Stimulated activated CD4-positive, alpha-beta T cell treated with anti-CD3 and anti-CD28 coated beads, Interleukin-1b, Interleukin-23, amount 100 ng/mL, for 24 hours (primary cell): ENCODE data around the gene GLB1L2.

Experiments used
- DNase-seq, 4 experiments: peaks; one replicate each; pipeline ENCODE4 v3.0.0-alpha.2; 2020; ENCODE audit warnings: low read depth in 4 of 4, low spot score in 1 of 4

Gene GLB1L2

DNA sequence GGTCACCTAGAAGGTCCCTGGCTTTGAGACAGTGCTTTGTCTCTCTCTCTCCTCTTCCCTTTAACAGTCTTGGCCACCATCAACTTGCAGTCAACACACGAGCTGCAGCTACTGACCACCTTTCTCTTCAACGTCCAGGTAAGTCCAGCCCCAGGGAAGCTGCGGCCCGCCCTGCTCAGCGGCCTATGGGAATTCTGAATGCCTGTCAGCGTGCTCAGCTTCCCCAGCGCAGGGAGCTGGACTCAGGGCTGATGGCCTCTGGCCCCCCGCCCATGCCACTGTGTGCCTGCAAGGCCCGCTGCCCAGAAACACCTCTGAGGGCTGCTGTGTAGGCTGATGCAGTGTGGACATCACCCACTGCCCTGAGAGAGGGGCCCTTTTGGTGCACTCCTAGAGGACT lies 32.5 kb downstream of the GLB1L2 start:
- DNase-seq: no peak

GRCh38 chr11:134365011-134365925 lies 33.5 kb downstream of the GLB1L2 start:
- no peak for DNase-seq

DNA sequence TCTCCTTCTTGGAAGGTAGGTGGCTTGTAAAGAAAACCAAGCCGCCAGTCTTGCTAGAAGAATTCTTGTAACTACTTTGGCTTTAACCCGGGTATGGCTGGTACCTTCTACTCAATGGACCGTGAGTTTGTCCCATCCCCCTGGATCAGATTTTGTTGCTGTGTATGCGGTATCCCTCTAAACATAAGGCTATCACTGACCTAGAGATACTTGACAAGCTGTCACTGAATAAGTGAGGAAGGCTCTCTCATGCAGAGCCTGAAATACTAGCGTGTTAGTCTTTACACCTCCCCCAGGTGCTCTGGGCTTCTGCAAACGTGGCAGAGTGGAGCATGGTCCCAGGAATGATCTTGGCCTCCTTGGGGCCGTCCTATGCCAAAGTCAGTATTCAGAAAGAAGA lies 34.5 kb downstream of the GLB1L2 start:
- no peak for DNase-seq

GRCh38 chr11:134367781-134368180 lies 36.0 kb downstream of the GLB1L2 start:
- no peak for DNase-seq

GRCh38 chr11:134369656-134370525 lies 38.1 kb downstream of the GLB1L2 start:
- no peak for DNase-seq

DNA sequence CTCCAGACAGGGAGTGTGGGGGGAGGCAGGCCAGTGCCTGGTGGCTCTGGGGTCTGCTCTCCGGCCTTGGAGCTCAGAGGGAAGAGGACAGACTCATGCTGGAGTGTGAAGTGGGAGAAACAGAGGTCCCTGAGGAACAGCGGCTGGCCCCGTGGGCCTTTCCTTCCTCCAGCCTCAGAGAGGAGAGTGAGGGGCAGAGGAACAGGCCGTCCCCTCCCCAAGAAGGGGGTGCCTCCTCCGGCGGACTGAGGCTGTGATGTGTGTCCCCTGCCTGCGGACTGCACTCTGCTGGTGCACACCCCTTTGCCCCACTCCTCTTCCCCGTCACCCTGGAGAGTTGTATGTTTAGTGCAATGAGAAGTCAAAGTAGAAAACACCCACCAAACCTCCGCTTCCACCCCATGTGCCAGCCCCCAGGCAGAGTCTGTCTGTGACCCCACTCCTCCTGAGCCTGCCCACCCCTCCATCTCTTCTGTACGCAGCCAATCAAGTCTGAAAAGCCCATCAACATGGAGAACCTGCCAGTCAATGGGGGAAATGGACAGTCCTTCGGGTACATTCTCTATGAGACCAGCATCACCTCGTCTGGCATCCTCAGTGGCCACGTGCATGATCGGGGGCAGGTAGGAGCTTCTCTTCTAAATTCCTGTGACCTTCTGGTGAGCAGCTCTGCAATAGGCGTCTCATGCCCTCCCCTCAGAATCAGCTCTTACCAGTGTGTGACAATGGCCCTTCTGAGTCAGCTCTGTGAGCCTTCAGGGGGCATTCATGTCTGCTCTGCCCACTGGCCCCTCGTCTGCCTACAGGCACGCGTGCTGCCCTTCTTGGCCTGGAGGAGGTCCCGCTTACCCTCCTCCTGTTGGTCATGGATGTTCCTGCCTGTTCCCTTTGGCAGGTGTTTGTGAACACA lies 39.0 kb downstream of the GLB1L2 start:
- no peak for DNase-seq

DNA sequence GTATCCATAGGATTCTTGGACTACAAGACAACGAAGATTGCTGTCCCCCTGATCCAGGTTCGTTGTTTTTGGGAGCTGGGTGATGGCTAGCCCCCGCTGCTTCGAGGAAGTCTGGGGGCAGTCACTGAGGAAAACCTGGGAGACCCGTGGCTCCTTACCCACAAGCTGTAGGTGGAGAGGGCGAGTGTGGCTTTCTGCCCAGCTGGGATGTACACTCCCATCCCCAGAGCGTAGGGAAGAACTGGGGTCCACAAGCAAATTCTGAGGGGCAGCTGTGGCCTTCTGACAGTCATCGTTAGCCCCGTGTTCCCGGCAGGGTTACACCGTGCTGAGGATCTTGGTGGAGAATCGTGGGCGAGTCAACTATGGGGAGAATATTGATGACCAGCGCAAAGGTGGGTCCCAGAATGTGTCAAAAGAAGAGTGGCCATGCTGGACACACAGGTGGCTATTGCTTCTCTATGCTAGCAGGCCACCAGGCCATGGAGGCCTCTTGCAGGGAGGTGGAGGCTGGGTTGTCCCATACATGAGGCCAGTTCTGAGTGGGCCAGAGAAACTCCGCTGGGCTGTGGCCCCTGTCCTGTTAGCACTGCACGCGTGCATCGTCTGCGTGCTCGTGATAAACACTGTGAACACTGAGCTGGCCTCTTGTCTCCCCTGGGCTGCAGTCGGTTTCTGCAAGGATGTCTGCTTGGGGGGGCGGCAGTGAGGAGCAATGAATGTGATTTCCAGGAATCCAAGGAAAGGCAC lies 39.8 kb downstream of the GLB1L2 start:
- no peak for DNase-seq

- no peak for DNase-seq
These were observed 40.7 kb downstream of the GLB1L2 start for GRCh38 chr11:134372536-134372935.

DNA sequence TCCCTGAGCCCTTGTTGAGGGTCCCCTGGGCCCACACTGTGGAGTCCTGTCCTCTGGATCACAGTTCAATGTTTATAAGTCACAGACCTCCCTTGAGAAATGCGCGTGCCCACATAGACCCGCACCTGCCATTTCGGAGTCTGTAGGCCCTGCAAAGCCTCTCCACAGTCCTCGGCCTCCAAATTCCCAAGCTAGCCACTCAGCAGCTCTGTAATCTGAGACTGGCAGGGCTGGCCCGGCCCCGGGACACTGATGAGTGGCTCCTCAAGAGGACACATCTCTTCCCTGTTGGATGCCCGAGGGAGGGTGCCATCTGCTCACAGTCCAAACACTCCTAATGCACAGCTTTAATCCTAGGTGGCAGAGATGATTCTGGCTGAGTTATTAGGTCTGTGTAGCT lies 41.2 kb downstream of the GLB1L2 start:
- no peak for DNase-seq

DNA sequence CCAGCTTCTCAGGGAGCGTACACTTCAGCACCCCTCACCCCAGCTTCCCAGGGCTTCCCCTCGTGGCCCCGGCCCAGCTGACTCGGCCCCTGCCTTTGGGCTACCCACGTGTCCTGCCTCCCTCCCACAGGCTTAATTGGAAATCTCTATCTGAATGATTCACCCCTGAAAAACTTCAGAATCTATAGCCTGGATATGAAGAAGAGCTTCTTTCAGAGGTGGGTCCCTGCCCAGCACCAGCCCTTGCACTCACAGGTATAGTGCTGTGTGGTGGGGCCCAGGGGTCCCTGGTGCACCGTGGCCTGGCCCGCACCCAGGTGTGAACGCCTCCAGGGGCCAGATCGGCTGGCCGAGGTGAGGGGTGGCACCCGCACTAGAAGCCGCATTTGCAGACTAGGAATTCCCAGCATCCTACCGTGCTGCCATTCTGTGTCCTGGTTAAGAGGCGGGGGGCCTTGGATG lies 41.8 kb downstream of the GLB1L2 start:
- no peak for DNase-seq

DNA sequence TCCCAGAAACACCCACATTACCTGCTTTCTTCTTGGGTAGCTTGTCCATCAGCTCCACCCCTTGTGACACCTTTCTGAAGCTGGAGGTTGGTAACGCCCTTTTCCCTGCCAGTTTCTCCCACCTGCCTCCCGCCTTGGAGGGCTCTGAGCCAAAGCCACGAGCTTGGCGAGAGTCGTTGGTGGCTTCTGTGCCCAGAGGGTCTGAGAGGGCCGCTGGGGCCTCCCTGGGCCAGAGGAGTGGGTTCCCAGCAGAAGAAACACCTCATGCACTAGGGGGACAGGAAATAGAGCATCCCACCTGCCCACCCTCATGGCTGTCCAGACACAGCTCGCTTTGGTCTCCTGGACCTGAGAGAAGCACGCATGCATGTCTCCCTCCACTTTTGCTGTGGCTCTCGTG lies 42.4 kb downstream of the GLB1L2 start:
- DNase-seq: no peak

GRCh38 chr11:134374891-134375550 lies 43.2 kb downstream of the GLB1L2 start:
- DNase-seq: no peak

DNA sequence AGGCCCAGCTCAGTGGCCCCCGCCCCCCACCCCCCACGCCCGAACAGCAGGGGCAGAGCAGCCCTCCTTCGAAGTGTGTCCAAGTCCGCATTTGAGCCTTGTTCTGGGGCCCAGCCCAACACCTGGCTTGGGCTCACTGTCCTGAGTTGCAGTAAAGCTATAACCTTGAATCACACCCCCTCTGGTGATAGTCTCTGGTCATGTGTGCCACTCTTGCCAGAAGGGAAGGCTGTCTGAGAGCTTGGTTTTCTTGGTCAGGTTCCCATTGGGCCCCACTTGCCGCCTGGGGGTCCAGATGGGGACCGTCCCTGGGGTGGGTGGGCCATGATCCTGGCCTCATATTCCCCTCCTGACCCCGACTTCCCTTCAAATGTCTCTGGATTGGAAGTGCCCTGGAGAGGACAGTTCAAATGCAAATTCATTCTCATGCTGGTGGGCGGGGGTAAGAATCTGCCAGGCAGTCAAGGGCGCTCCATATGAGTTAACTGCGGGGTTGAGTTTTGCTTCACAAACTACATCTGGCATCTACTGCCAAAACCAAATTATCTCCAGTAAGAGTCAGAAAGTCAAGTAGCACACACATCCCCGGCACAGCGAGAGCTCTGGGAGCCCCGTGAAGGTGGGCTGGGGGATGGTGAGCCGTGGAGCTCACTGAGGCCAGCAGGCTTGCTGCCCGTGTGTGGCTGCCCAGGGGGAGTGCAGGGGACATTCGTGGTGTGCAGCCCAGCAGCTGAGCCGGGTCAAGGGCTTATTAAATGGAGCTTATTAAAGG lies 44.5 kb downstream of the GLB1L2 start:
- no peak for DNase-seq

- no peak for DNase-seq
These were observed 46.1 kb downstream of the GLB1L2 start for GRCh38 chr11:134377876-134378275.

- DNase-seq: no peak
These were observed 47.5 kb downstream of the GLB1L2 start for GRCh38 chr11:134379241-134379640.

- no peak for DNase-seq
These were observed 48.4 kb downstream of the GLB1L2 start for GRCh38 chr11:134380229-134380628.

- DNase-seq: no peak
These were observed 49.0 kb downstream of the GLB1L2 start for GRCh38 chr11:134380785-134381184.

DNA sequence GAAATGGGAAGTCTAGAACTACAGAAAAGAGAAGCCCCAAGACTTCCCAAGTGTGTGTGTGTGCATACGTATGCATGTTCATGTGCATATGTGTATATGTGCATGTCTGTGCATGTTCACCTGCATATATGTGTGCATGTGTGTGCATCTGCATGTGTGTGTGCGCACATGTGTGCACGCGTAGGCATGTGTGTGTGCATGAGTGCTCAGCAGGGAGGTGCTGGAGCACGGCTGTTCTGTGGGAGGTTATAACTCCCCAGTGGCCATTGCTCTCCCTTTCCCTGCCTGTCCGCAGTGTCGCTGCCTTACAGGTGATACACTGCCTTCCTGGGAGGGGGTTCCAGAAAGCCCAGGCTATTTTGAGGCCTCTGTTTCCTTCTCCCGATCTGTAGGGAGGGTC lies 50.5 kb downstream of the GLB1L2 start:
- no peak for DNase-seq

GRCh38 chr11:134382830-134383229 lies 51.0 kb downstream of the GLB1L2 start:
- DNase-seq: no peak
